IPS-18c (cell line): Measurements from ENCODE around the gene S100A12.

Experiments
- H3K4me3 ChIP-seq: 2 replicates; pipeline ENCODE4 v1.7.0; 2013; ENCODE audit warnings: low read depth, mild to moderate bottlenecking, low read length, moderate library complexity; ENCODE audit not compliant: insufficient read depth
- H3K9me3 ChIP-seq: one replicate; pipeline ENCODE4 v1.6.1; 2013; ENCODE audit warnings: mild to moderate bottlenecking, low read length, moderate library complexity; ENCODE audit not compliant: control insufficient read depth, insufficient read depth

S100A12 gene

GRCh38 chr1:153384958-153385580, 9.6 kb upstream of the S100A12 start:
- Histone ChIP-seq H3K9me3 (no peaks in the 10 kb centered on the region), H3K4me3 (no peak overlapping the region)

GRCh38 chr1:153380711-153381110, 5.3 kb upstream of the S100A12 start:
- Histone ChIP-seq H3K4me3 (no peak overlapping the region), H3K9me3 (no peaks in the 10 kb centered on the region)

GRCh38 chr1:153379591-153379990, 4.2 kb upstream of the S100A12 start:
- Histone ChIP-seq H3K4me3 (no peak overlapping the region), H3K9me3 (no peaks in the 10 kb centered on the region)

- H3K4me3 ChIP-seq: no peak overlapping the region
- no peaks in the 10 kb centered on the region for H3K9me3 ChIP-seq
Measured at GRCh38 chr1:153374071-153374470, 1.4 kb downstream of the S100A12 start.

- Histone ChIP-seq H3K4me3 (no peak overlapping the region), H3K9me3 (no peaks in the 10 kb centered on the region)
Measured at GRCh38 chr1:153372571-153372970, 2.9 kb downstream of the S100A12 start.

GRCh38 chr1:153371231-153371630, 4.2 kb downstream of the S100A12 start:
- Histone ChIP-seq H3K4me3 (no peak overlapping the region), H3K9me3 (peaks cover 2% of the 10 kb centered on the region)

- Histone ChIP-seq H3K4me3 (no peak overlapping the region), H3K9me3 (peaks cover 2% of the 10 kb centered on the region)
Measured at GRCh38 chr1:153370146-153370545, 5.3 kb downstream of the S100A12 start.

- peaks cover 2% of the 10 kb centered on the region for H3K9me3 ChIP-seq
Measured at GRCh38 chr1:153368495-153368894, 6.9 kb downstream of the S100A12 start.

GRCh38 chr1:153367090-153367489, 8.3 kb downstream of the S100A12 start:
- H3K4me3 ChIP-seq: no peak overlapping the region
- H3K9me3 ChIP-seq: peaks cover 2% of the 10 kb centered on the region

More at GRCh38 chr1:153368495-153368894, 6.9 kb downstream of the S100A12 start:
- H3K4me3 ChIP-seq: no peak overlapping the region

- no peak overlapping the region for H3K4me3 ChIP-seq
- peaks cover 2% of the 10 kb centered on the region for H3K9me3 ChIP-seq
Measured at GRCh38 chr1:153366261-153366660, 9.2 kb downstream of the S100A12 start.

GRCh38 chr1:153365696-153366095, 9.7 kb downstream of the S100A12 start:
- Histone ChIP-seq H3K9me3 (peaks cover 2% of the 10 kb centered on the region), H3K4me3 (no peak overlapping the region)

- Histone ChIP-seq H3K4me3 (no peak overlapping the region), H3K9me3 (peaks cover 2% of the 10 kb centered on the region)
Measured at GRCh38 chr1:153364766-153365666, 10.4 kb downstream of the S100A12 start.

GRCh38 chr1:153364156-153364555, 11.3 kb downstream of the S100A12 start:
- Histone ChIP-seq H3K4me3 (no peak overlapping the region), H3K9me3 (peaks cover 2% of the 10 kb centered on the region)

- no peak overlapping the region for H3K4me3 ChIP-seq
- peaks cover 2% of the 10 kb centered on the region for H3K9me3 ChIP-seq
Measured at GRCh38 chr1:153363641-153364040, 11.8 kb downstream of the S100A12 start.

GRCh38 chr1:153362187-153362775, 13.1 kb downstream of the S100A12 start:
- peaks cover under 1% of the 10 kb centered on the region for H3K9me3 ChIP-seq
- H3K4me3 ChIP-seq: no peak overlapping the region

GRCh38 chr1:153361480-153362109, 13.8 kb downstream of the S100A12 start:
- no peak overlapping the region for H3K4me3 ChIP-seq

GRCh38 chr1:153360592-153361479, 14.6 kb downstream of the S100A12 start:
- no peaks in the 10 kb centered on the region for H3K9me3 ChIP-seq

More at GRCh38 chr1:153361480-153362109, 13.8 kb downstream of the S100A12 start:
- no peaks in the 10 kb centered on the region for H3K9me3 ChIP-seq

More at GRCh38 chr1:153360592-153361479, 14.6 kb downstream of the S100A12 start:
- H3K4me3 ChIP-seq: no peak overlapping the region
